PFSK-1 (cell line): ENCODE results near the gene OR1I1.

Experiments
- FOXP2 ChIP-seq: optimal IDR thresholded peaks from 2 replicates; pipeline ENCODE3; 2011; ENCODE audit warnings: borderline replicate concordance, control low read depth, inconsistent platforms; ENCODE audit not compliant: insufficient read depth; ENCODE audit errors: extremely low read length, extremely low read depth
- POLR2AphosphoS5 ChIP-seq: IDR thresholded peaks from 2 replicates; pipeline ENCODE4 v1.6.1; 2012; ENCODE audit warnings: low read depth, mild to moderate bottlenecking, control low read depth, low read length, moderate library complexity
- REST ChIP-seq, 2 experiments: IDR thresholded peaks; 2 replicates each; pipeline versions ENCODE4 v1.6.1 to v1.8.0; 2011 to 2012; ENCODE audit warnings: low read depth in 2 of 2, low read length in 2 of 2, control low read depth in 1 of 2, inconsistent platforms in 1 of 2, mild to moderate bottlenecking in 1 of 2, moderate library complexity in 1 of 2; ENCODE audit not compliant: insufficient read depth in 1 of 2
- SIN3A ChIP-seq: IDR thresholded peaks from 2 replicates; pipeline ENCODE4 v1.6.1; 2012; ENCODE audit warnings: mild to moderate bottlenecking, low read length, moderate library complexity, borderline replicate concordance; ENCODE audit not compliant: insufficient read depth
- TAF1 ChIP-seq: IDR thresholded peaks from 2 replicates; pipeline ENCODE4 v1.6.1; 2012; ENCODE audit warnings: low read length, control low read depth, borderline replicate concordance; ENCODE audit not compliant: insufficient read depth

Gene OR1I1

GRCh38 chr19:15098460-15098859 lies 16.4 kb downstream of the OR1I1 start:
- TF ChIP-seq SIN3A (no peak), TAF1 (no peak), FOXP2 (no peak), POLR2AphosphoS5 (no peak)

GRCh38 chr19:15099017-15099582 lies 17.1 kb downstream of the OR1I1 start:
- TF ChIP-seq SIN3A (no peak), TAF1 (no peak), POLR2AphosphoS5 (no peak), FOXP2 (no peak), REST (IDR thresholded peaks at IDR 0.05; ENCODE audit: insufficient read depth in 1 of 2, low read depth in 2 of 2, low read length in 2 of 2) (no peak)

DNA sequence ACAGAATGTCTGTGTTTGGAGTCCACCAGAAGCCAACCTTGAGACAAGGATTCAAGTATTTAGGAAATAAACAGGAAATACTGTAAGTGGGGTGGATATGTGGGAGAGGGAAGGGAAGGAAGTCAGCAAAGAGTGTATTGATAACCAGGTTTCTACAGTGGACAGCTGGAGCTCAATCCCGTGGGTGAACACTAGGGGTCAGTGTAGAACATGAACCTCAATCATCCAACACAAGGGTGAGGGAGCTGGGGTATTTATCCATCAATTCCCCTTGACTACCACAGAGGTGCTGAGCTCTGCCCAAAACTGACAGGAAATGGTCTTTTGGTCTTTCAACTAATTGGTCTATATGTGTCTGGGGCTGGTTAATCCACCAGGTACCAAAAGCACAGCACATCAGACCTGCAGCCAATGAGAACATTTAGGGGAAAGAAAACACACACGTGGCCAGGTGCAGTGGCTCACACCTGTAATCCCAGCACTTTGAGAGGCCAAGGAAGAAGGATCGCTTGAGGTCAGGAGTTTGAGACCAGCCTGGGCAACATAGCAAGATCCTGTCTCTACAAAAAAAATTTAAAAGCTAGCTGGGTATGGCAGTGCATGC lies 19.6 kb downstream of the OR1I1 start:
- no peak for TF ChIP-seq TAF1
- no peak for TF ChIP-seq SIN3A
- no peak for TF ChIP-seq REST (IDR thresholded peaks at IDR 0.05; ENCODE audit: insufficient read depth in 1 of 2, low read depth in 2 of 2, low read length in 2 of 2)
- no peak for TF ChIP-seq FOXP2
- no peak for TF ChIP-seq POLR2AphosphoS5

- TF ChIP-seq TAF1, result no peak
- no peak for TF ChIP-seq SIN3A
- no peak for TF ChIP-seq FOXP2
- TF ChIP-seq REST (IDR thresholded peaks at IDR 0.05; ENCODE audit: insufficient read depth in 1 of 2, low read depth in 2 of 2, low read length in 2 of 2), result no peak
- no peak for TF ChIP-seq POLR2AphosphoS5
Measured at GRCh38 chr19:15104003-15104402, 22.0 kb downstream of the OR1I1 start.

DNA sequence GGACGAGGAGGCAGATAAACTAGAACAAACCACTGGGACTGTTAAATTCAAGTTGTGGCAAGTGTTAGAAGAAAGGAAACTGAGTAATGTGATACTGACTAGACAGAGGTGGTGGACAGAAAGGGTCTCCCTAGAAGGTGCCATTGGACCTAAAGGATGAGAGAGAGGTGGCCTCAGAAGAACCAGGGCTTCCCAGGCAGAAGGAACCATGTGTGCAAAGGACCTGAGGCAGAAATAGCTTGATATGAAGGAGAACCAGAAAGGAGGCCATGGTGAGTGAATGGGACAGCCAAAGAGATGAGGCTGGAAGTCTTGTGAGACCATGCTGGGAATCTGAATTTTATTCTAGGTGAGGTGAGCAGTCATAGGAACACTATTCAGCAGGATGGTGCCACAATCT lies 22.4 kb downstream of the OR1I1 start:
- TF ChIP-seq POLR2AphosphoS5 (no peak), SIN3A (no peak), FOXP2 (no peak), REST (IDR thresholded peaks at IDR 0.05; ENCODE audit: insufficient read depth in 1 of 2, low read depth in 2 of 2, low read length in 2 of 2) (no peak), TAF1 (no peak)
